H9 (cell line): ENCODE measurements around the gene DMRT1. TPM values are rescaled to one million over a fixed set of nuclear protein-coding genes. Genes with fewer than 3 reads are reported as not detected.

Experiments used
- DNase-seq: peaks from one replicate; pipeline ENCODE4 v3.0.0-alpha.2; 2017
- H2AFZ ChIP-seq: one replicate; pipeline ENCODE4 v1.6.1; 2013; ENCODE audit warnings: mild to moderate bottlenecking, low read length, control low read depth, moderate library complexity
- H2AK5ac ChIP-seq: 2 replicates; pipeline ENCODE4 v1.6.1; 2013; ENCODE audit warnings: low read length, control low read depth, mixed read lengths; ENCODE audit not compliant: insufficient read length
- H2BK120ac ChIP-seq: one replicate; pipeline ENCODE4 v1.6.1; 2013; ENCODE audit warnings: low read depth, mild to moderate bottlenecking, low read length, control low read depth, inconsistent platforms; ENCODE audit not compliant: poor library complexity, severe bottlenecking
- H2BK12ac ChIP-seq: 2 replicates; pipeline ENCODE4 v1.6.1; 2013; ENCODE audit warnings: low read length, control low read depth, mixed read lengths, low read depth; ENCODE audit not compliant: insufficient read length
- H2BK15ac ChIP-seq: 2 replicates; pipeline ENCODE4 v1.6.1; 2013; ENCODE audit warnings: low read depth, low read length, control low read depth
- H2BK20ac ChIP-seq: one replicate; pipeline ENCODE4 v1.6.1; 2013; ENCODE audit warnings: low read depth, mild to moderate bottlenecking, low read length, control low read depth, inconsistent platforms; ENCODE audit not compliant: poor library complexity, severe bottlenecking
- H2BK5ac ChIP-seq: 2 replicates; pipeline ENCODE4 v1.6.1; 2013; ENCODE audit warnings: low read length, control low read depth, mixed read lengths; ENCODE audit not compliant: insufficient read length
- H3K14ac ChIP-seq: 2 replicates; pipeline ENCODE4 v1.6.1; 2013; ENCODE audit warnings: low read length, control low read depth; ENCODE audit not compliant: insufficient read depth
- H3K18ac ChIP-seq: 2 replicates; pipeline ENCODE4 v1.6.1; 2013; ENCODE audit warnings: low read depth, mild to moderate bottlenecking, mixed read lengths, low read length, control low read depth; ENCODE audit not compliant: insufficient read length
- H3K23ac ChIP-seq: 2 replicates; pipeline ENCODE4 v1.6.1; 2013; ENCODE audit warnings: low read length, control low read depth, mixed read lengths, low read depth; ENCODE audit not compliant: insufficient read length
- H3K23me2 ChIP-seq: 2 replicates; pipeline ENCODE4 v1.6.1; 2013; ENCODE audit warnings: low read depth, mild to moderate bottlenecking, mixed read lengths, low read length, control low read depth; ENCODE audit not compliant: insufficient read length, poor library complexity, severe bottlenecking
- H3K27ac ChIP-seq: 2 replicates; pipeline ENCODE4 v1.5.1; 2013; ENCODE audit warnings: low read length, control low read depth, mixed read lengths, low read depth; ENCODE audit not compliant: insufficient read length
- H3K27me3 ChIP-seq: 2 replicates; pipeline ENCODE4 v1.6.1; 2013; ENCODE audit warnings: low read length, control low read depth, inconsistent platforms; ENCODE audit not compliant: insufficient read depth
- H3K4ac ChIP-seq: 2 replicates; pipeline ENCODE4 v1.6.1; 2013; ENCODE audit warnings: low read depth, mild to moderate bottlenecking, control low read depth, inconsistent platforms, low read length, moderate library complexity
- H3K4me1 ChIP-seq: 2 replicates; pipeline ENCODE4 v1.6.1; 2013; ENCODE audit warnings: low read length, control low read depth, inconsistent platforms; ENCODE audit not compliant: insufficient read depth
- H3K4me2 ChIP-seq: 2 replicates; pipeline ENCODE4 v1.6.1; 2013; ENCODE audit warnings: low read length, control low read depth, mixed read lengths; ENCODE audit not compliant: insufficient read length, insufficient read depth
- H3K56ac ChIP-seq: 2 replicates; pipeline ENCODE4 v1.6.1; 2013; ENCODE audit warnings: low read depth, mild to moderate bottlenecking, mixed read lengths, low read length, control low read depth; ENCODE audit not compliant: insufficient read length
- H3K79me1 ChIP-seq: 2 replicates; pipeline ENCODE4 v1.6.1; 2013; ENCODE audit warnings: low read depth, mild to moderate bottlenecking, moderate library complexity, low read length, control low read depth, inconsistent platforms; ENCODE audit not compliant: insufficient read depth, poor library complexity, severe bottlenecking
- H3K79me2 ChIP-seq: 2 replicates; pipeline ENCODE4 v1.6.1; 2013; ENCODE audit warnings: low read length, control low read depth, inconsistent platforms; ENCODE audit not compliant: insufficient read depth
- H3K9ac ChIP-seq: 2 replicates; pipeline ENCODE4 v1.6.1; 2013; ENCODE audit warnings: low read length, control low read depth, mixed read lengths; ENCODE audit not compliant: insufficient read length; ENCODE audit errors: extremely low read depth
- H3K9me3 ChIP-seq: one replicate; pipeline ENCODE4 v1.6.1; 2013; ENCODE audit warnings: low read depth, low read length, inconsistent platforms; ENCODE audit not compliant: control insufficient read depth
- H3T11ph ChIP-seq: one replicate; pipeline ENCODE4 v1.6.1; 2013; ENCODE audit warnings: mild to moderate bottlenecking, low read length, control low read depth, inconsistent platforms
- H4K20me1 ChIP-seq: one replicate; pipeline ENCODE4 v1.6.1; 2013; ENCODE audit not compliant: control insufficient read depth, insufficient read length, insufficient read depth
- H4K5ac ChIP-seq: 2 replicates; pipeline ENCODE4 v1.6.1; 2013; ENCODE audit warnings: low read depth, mild to moderate bottlenecking, mixed read lengths, low read length, control low read depth; ENCODE audit not compliant: insufficient read length
- H4K8ac ChIP-seq: replicated peaks from 2 replicates; pipeline ENCODE4 v1.6.1; 2013; ENCODE audit warnings: low read length, control low read depth, mixed read lengths, low read depth; ENCODE audit not compliant: insufficient read length
- H4K91ac ChIP-seq: 2 replicates; pipeline ENCODE4 v1.6.1; 2013; ENCODE audit warnings: low read depth, mild to moderate bottlenecking, moderate library complexity, mixed read lengths, low read length, control low read depth; ENCODE audit not compliant: insufficient read length
- H3K27ac Mint-ChIP-seq, 3 experiments: 2 replicates in 2 of 3; 3 replicates in 1 of 3; pipeline ENCODE4 v1.8.0; 2020 to 2021; ENCODE audit warnings: mixed read lengths in 3 of 3, mild to moderate bottlenecking in 1 of 3, moderate library complexity in 1 of 3
- H3K27me3 Mint-ChIP-seq: 2 replicates; pipeline ENCODE4 v1.8.0; 2021; ENCODE audit warnings: low read depth, mild to moderate bottlenecking, moderate library complexity, mixed read lengths
- H3K36me3 Mint-ChIP-seq, 3 experiments: 2 replicates in 2 of 3; 3 replicates in 1 of 3; pipeline ENCODE4 v1.8.0; 2020 to 2021; ENCODE audit warnings: low read depth in 3 of 3, mixed read lengths in 3 of 3; ENCODE audit not compliant: insufficient read depth in 1 of 3
- H3K4me1 Mint-ChIP-seq, 2 experiments: 2 replicates each; pipeline ENCODE4 v1.8.0; 2020; ENCODE audit warnings: mixed read lengths in 2 of 2
- H3K4me3 Mint-ChIP-seq, 2 experiments: 2 replicates in 1 of 2; 3 replicates in 1 of 2; pipeline ENCODE4 v1.8.0; 2020 to 2021; ENCODE audit warnings: mild to moderate bottlenecking in 2 of 2, mixed read lengths in 2 of 2, moderate library complexity in 1 of 2
- H3K9me3 Mint-ChIP-seq, 2 experiments: 2 replicates in 1 of 2; 3 replicates in 1 of 2; pipeline ENCODE4 v1.8.0; 2020; ENCODE audit warnings: mild to moderate bottlenecking in 2 of 2, mixed read lengths in 2 of 2, moderate library complexity in 1 of 2
- CTCF ChIP-seq: fragments of 200-600 bp; sonication (generic); conservative IDR thresholded peaks from 3 replicates; pipeline ENCODE4 v1.8.0; 2021; ENCODE audit warnings: antibody characterized with exemption, mild to moderate bottlenecking
- WGBS: extraction: QIAGEN DNeasy Blood & Tissue Kit; methylation state at CpG from one replicate; pipeline ENCODE4 v1.1.7; 2013; ENCODE audit warnings: missing lambda C conversion rate, low lambda C conversion rate, mixed read lengths; ENCODE audit not compliant: insufficient read length; ENCODE audit errors: extremely low coverage; 5-methylcytosine and 5-hydroxymethylcytosine counted together
- total RNA-seq: library from RNA; stranded (reverse); gene quantifications from 2 replicates; pipeline ENCODE4 v1.2.1, GENCODE V29; 2021

The DMRT1 gene
- total RNA-seq, 1 experiment from 2014 or later, result not detected

- Histone ChIP-seq H3K27ac (no peak overlapping the region), H4K8ac (no peak overlapping the region), H3K56ac (no peak overlapping the region), H2BK120ac (no peak overlapping the region), H3K4me2 (no peak overlapping the region), H2BK15ac (no peak overlapping the region), H3K9me3 (no peaks in the 10 kb centered on the region), H3K14ac (no peak overlapping the region), H2AFZ (no peak overlapping the region), H4K91ac (no peak overlapping the region), H3K23me2 (no peaks in the 10 kb centered on the region), H3T11ph (no peak overlapping the region), H3K18ac (no peak overlapping the region), H2BK12ac (no peak overlapping the region), H2BK5ac (no peak overlapping the region), H3K27me3 (no peaks in the 10 kb centered on the region), H3K79me2 (no peaks in the 10 kb centered on the region), H3K4ac (no peak overlapping the region), H3K4me1 (no peaks in the 10 kb centered on the region; the same call in 1 of the 2 replicates), H2BK20ac (no peak overlapping the region), H3K79me1 (no peaks in the 10 kb centered on the region), H4K5ac (no peak overlapping the region), H2AK5ac (no peak overlapping the region), H4K20me1 (no peaks in the 10 kb centered on the region), H3K23ac (no peak overlapping the region), H3K9ac (no peak overlapping the region)
- no peak for DNase-seq
- TF ChIP-seq CTCF, result no peak
- Mint-ChIP-seq H3K4me1 (peaks cover 44 to 45% of the 10 kb centered on the region in 2 experiments), H3K27me3 (peaks cover 15% of the 10 kb centered on the region), H3K36me3 (no peaks in the 10 kb centered on the region), H3K4me3 (no peak overlapping the region), H3K9me3 (no peaks in the 10 kb centered on the region), H3K27ac (no peak overlapping the region)
- no CpG with 5 or more reads among the region's 6 CpGs for WGBS
Observed at GRCh38 chr9:905906-906305, 64.4 kb downstream of the DMRT1 start.
